Activated CD8-positive, alpha-beta T cell treated with anti-CD3 and anti-CD28 coated beads for 36 hours (primary cell): ENCODE results near the gene ZWILCH. TPM values are rescaled to one million over a fixed set of nuclear protein-coding genes. Genes with fewer than 3 reads are reported as not detected.

Experiments
- ATAC-seq: fragments of 200-7000 bp; cut with Tn5 transposase; one replicate; pipeline ENCODE4 v1.10.0; 2021; ENCODE audit warnings: mild to moderate bottlenecking, moderate library complexity
- CTCF ChIA-PET: fragments of 350-600 bp; sonication (Branson Sonifier 250); formaldehyde crosslinking; loops from one replicate; lab custom pipeline; 2021; ENCODE audit warnings: antibody characterized with exemption; lab: Charles Lee
- POLR2A ChIA-PET: fragments of 350-600 bp; sonication (Branson Sonifier 250); formaldehyde crosslinking; loops from one replicate; lab custom pipeline; 2021; ENCODE audit warnings: antibody characterized with exemption; lab: Charles Lee
- DNase-seq: peaks from one replicate; pipeline ENCODE4 v3.0.0-alpha.2; 2020
- H3K27ac Mint-ChIP-seq: one replicate; pipeline ENCODE4 v1.8.0; 2021; ENCODE audit warnings: mild to moderate bottlenecking, mixed read lengths
- H3K27me3 Mint-ChIP-seq: one replicate; pipeline ENCODE4 v1.8.0; 2021; ENCODE audit warnings: mixed read lengths
- H3K36me3 Mint-ChIP-seq: one replicate; pipeline ENCODE4 v1.8.0; 2021; ENCODE audit warnings: low read depth, mixed read lengths
- H3K4me1 Mint-ChIP-seq: one replicate; pipeline ENCODE4 v1.8.0; 2021; ENCODE audit warnings: low read depth, mixed read lengths
- H3K4me3 Mint-ChIP-seq: one replicate; pipeline ENCODE4 v1.8.0; 2021; ENCODE audit warnings: mild to moderate bottlenecking, moderate library complexity, mixed read lengths
- H3K9me3 Mint-ChIP-seq: one replicate; pipeline ENCODE4 v1.8.0; 2021; ENCODE audit warnings: mixed read lengths
- intact Hi-C: fragments of 100-400 bp; cut with micrococcal nuclease; formaldehyde crosslinking; loops from one replicate; pipeline ENCODE4 v1.10.0; 2022
- total RNA-seq, 2 experiments: library from RNA; stranded (reverse); gene quantifications; one replicate each; pipeline ENCODE4 v1.2.3, GENCODE V29; 2021
- TF ChIP-seq, protein P1 (sequence below): fragments of 200-600 bp; IDR thresholded peaks from one replicate; pipeline ENCODE4 v1.8.0; 2022; ENCODE audit warnings: antibody characterized with exemption, mild to moderate bottlenecking

Gene ZWILCH
- total RNA-seq, 2 experiments from 2014 or later, result 29.9 to 30.2 TPM

DNA sequence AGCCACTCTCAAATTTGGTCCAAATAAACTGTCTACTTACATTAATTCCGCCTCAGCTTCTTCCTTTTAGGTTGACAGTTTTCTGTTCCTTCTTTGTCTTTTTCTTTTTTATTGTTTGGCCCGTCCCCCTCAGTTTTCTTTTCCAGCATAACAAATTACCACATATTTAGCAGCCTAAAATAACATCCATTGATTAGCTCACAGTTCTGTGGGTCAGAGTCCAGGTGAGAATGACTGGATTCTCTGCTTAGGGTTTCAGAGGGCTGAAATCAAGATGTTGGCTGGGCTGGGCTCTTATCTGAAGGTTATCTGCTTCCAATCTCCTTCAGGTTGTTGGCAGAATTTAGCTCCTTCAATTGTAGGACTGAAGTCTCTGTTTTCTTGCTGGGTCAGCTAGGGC, 85.3 kb downstream of the ZWILCH start:
- intact Hi-C loops, result no loop called here
- ATAC-seq, result no peak
- Mint-ChIP-seq H3K36me3 (no peaks in the 10 kb centered on the region), H3K27ac (no peak overlapping the region), H3K4me3 (no peak overlapping the region), H3K27me3 (peaks cover 6% of the 10 kb centered on the region), H3K4me1 (no peaks in the 10 kb centered on the region), H3K9me3 (no peaks in the 10 kb centered on the region)
- ChIA-PET CTCF (interaction anchor here (1.9 kb wide), 1 partner anchor 261 kb away, joined by 7 read pairs; no protein-coding TSS in a partner anchor), POLR2A (interaction anchor here (0.6 kb wide), 1 partner anchor 60 kb away, joined by 3 read pairs; no protein-coding TSS in a partner anchor)
- TF ChIP-seq, protein P1, sequence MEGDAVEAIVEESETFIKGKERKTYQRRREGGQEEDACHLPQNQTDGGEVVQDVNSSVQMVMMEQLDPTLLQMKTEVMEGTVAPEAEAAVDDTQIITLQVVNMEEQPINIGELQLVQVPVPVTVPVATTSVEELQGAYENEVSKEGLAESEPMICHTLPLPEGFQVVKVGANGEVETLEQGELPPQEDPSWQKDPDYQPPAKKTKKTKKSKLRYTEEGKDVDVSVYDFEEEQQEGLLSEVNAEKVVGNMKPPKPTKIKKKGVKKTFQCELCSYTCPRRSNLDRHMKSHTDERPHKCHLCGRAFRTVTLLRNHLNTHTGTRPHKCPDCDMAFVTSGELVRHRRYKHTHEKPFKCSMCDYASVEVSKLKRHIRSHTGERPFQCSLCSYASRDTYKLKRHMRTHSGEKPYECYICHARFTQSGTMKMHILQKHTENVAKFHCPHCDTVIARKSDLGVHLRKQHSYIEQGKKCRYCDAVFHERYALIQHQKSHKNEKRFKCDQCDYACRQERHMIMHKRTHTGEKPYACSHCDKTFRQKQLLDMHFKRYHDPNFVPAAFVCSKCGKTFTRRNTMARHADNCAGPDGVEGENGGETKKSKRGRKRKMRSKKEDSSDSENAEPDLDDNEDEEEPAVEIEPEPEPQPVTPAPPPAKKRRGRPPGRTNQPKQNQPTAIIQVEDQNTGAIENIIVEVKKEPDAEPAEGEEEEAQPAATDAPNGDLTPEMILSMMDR, result no peak
- DNase-seq, result no peak

DNA sequence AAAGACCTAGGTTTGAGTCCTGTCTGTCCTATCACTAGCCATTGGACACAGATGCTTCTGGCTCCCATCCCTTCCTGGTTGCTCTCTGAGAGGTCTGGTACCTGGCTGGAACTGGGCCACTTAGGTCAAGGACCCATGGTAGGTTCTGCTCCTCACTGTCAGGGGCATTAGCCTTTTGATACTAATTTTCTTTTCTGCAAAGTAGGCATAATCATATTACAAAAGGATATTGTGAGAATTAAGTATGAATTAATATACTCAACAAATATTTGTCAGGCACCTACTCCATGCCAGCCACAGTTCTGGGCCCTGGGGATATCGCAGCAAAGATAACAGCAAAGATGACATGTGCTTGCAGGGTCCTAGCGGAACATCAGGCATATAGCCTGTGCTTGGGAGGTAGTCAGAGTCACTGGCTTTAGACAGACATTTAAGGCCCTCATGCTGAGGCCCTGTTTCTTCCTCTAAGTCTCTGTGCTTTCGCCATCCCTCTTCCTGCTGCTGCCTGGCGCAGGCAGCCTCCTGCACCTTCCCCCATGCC, 86.3 kb downstream of the ZWILCH start:
- intact Hi-C loops, result no loop called here

DNA sequence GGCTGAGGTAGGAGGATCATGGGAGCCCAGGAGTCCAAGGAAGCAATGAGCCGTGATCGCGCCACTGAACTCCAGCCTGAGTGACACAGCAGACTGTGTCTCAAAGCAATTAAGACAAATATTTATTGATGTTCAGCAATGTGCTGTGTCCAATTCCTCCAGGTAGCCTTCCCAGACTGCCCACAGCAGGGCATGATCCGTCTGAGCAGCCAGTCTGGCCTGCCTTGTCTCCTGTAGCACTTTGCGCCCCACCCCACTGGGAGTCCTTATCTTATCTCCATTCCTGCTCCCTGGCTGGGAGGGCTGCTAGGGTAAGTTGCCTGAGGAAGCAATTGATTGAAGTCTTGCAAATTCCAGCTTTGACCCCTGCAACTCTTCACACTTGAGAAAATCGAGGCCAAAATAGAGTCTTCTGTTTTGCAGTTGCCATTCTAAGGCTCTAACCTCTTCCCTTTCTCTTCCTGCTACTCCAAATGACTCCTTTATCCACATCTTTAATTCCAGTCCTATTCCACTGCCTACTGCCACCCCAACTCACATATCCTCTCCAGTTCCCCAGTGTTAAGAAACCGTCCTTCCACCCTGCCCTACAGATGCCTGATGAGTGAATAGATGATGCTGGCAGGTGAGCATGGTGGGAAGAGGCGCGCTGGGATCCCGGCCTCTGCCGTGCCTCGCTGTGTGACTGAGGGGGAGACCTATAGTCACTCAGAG, 87.5 kb downstream of the ZWILCH start:
- TF ChIP-seq, protein P1, result no peak
- DNase-seq (no peak), ATAC-seq (no peak)
- Mint-ChIP-seq H3K27ac (no peak overlapping the region), H3K4me1 (no peaks in the 10 kb centered on the region), H3K9me3 (no peaks in the 10 kb centered on the region), H3K27me3 (peaks cover 4% of the 10 kb centered on the region), H3K4me3 (no peak overlapping the region), H3K36me3 (no peaks in the 10 kb centered on the region)
- intact Hi-C loops, result no loop called here
- ChIA-PET POLR2A (no interaction called here), CTCF (no interaction called here)

More for the DNA sequence above, 86.3 kb downstream of the ZWILCH start:
- Mint-ChIP-seq H3K27me3 (peaks cover 4% of the 10 kb centered on the region), H3K4me1 (no peaks in the 10 kb centered on the region), H3K27ac (no peak overlapping the region), H3K36me3 (no peaks in the 10 kb centered on the region), H3K4me3 (no peak overlapping the region), H3K9me3 (no peaks in the 10 kb centered on the region)
- no peak for ATAC-seq
- ChIA-PET POLR2A (no interaction called here), CTCF (interaction anchor here (1.2 kb wide), 1 partner anchor 16 kb away, joined by 3 read pairs; no protein-coding TSS in a partner anchor)
- TF ChIP-seq, protein P1, result no peak
- DNase-seq, result no peak

DNA sequence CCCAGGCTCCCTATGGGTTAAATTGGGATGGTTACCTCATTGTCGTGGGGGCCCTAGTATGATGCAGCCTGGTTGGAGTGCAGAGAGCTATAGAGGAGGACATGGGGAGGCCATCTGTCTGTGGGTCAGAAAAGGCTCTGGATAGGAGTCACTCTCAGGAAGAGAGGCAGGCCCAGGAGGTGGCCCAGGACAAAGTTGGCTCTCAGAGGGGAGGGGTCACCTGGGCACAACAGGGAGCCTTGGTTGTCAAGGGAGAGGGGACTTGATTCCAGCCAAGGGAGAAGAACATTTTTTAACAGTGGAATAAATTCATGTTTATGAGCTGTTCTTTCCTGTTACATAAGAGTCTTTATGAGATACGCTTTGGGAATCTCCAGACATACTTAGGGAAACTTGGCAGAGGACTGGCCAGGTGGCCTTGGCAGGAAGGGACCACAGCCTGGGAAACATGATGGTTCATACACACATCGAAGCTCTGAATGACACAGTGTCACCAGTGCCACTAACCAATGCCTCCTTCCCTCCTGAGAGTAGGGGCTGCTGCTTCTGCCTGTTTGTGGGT, 88.2 kb downstream of the ZWILCH start:
- ChIA-PET CTCF (no interaction called here), POLR2A (no interaction called here)
- TF ChIP-seq, protein P1, result no peak

DNA sequence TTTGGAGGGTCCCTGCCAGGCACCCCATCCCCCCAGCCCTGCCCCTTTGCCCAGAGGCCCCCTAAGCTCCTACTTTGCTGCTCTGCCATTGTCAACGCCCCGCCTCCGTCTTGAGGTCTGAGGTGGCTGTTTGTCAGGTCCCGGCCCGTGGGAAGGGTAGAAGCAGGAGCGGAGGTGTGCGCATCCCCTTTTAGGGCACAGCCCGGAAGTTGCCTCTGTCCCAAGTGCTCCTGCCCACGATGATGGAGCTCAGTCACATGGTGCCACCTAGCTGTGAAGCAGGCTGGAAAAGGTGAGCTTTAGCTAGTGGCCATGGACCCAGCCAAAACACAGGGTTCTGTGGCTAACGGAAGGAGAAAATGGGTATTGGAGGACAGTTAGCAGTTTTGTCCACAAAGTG, 89.2 kb downstream of the ZWILCH start:
- CTCF ChIA-PET, result no interaction called here
- Mint-ChIP-seq H3K9me3 (no peaks in the 10 kb centered on the region), H3K27me3 (no peaks in the 10 kb centered on the region), H3K36me3 (no peaks in the 10 kb centered on the region), H3K4me3 (no peak overlapping the region), H3K4me1 (peaks cover 9% of the 10 kb centered on the region), H3K27ac (no peak overlapping the region)
- ATAC-seq (no peak), DNase-seq (no peak)
- intact Hi-C loops, result no loop called here
- TF ChIP-seq, protein P1, result no peak
- POLR2A ChIA-PET, result no interaction called here

More for the DNA sequence above, 88.2 kb downstream of the ZWILCH start:
- intact Hi-C loops, result no loop called here
- DNase-seq, result no peak
- Mint-ChIP-seq H3K27me3 (no peaks in the 10 kb centered on the region), H3K36me3 (no peaks in the 10 kb centered on the region), H3K4me3 (no peak overlapping the region), H3K4me1 (peaks cover 5% of the 10 kb centered on the region), H3K9me3 (no peaks in the 10 kb centered on the region), H3K27ac (no peak overlapping the region)
- no peak for ATAC-seq
